HepG2 (cell line): ENCODE data around the gene GPN2. TPM values are rescaled to one million over a fixed set of nuclear protein-coding genes. Genes with fewer than 3 reads are reported as not detected.

Experiments used
- ISX ChIP-seq: sonication (generic); formaldehyde crosslinking; conservative IDR thresholded peaks from 2 replicates; pipeline ENCODE4 v1.5.0; 2020; ENCODE audit warnings: missing genetic modification reagents
- KDM5B ChIP-seq: sonication (generic); formaldehyde crosslinking; IDR thresholded peaks from 2 replicates; pipeline ENCODE4 v1.4.0; 2020; ENCODE audit warnings: missing genetic modification reagents, mild to moderate bottlenecking, borderline replicate concordance
- LCORL ChIP-seq, 2 experiments: fragments of 450-650 bp in 1 of 2; sonication (generic) in 1 of 2; formaldehyde crosslinking in 1 of 2; IDR thresholded peaks; 2 replicates each; pipeline versions ENCODE4 v1.5.0 to v1.6.1; 2017 to 2020; ENCODE audit warnings: antibody characterized with exemption in 1 of 2, missing genetic modification reagents in 1 of 2
- SAP130 ChIP-seq: IDR thresholded peaks from 2 replicates; pipeline ENCODE4 v1.6.1; 2016; ENCODE audit warnings: low read depth
- ZNF557 ChIP-seq: sonication (generic); formaldehyde crosslinking; IDR thresholded peaks from 2 replicates; pipeline ENCODE4 v1.4.0; 2020; ENCODE audit warnings: missing genetic modification reagents
- ZNF782 ChIP-seq: sonication (generic); formaldehyde crosslinking; IDR thresholded peaks from 2 replicates; pipeline ENCODE4 v1.4.0; 2020; ENCODE audit warnings: missing genetic modification reagents, mild to moderate bottlenecking, borderline replicate concordance
- polyA plus RNA-seq, 8 experiments: library from polyadenylated mRNA; depleted of rRNA in 3 of 8; stranded (reverse) in 7 of 8; unstranded in 1 of 8; fragments of >200 nt; fragmentation: Illumina TruSeq in 4 of 8; extraction: Trizol in 4 of 8; gene quantifications; 2 replicates each; pipeline versions ENCODE4 v1.2.1 to v1.2.3, GENCODE V29; 2011 to 2016; ENCODE audit warnings: low read depth in 4 of 8, missing spikeins in 1 of 8, mixed read lengths in 1 of 8; ENCODE audit not compliant: insufficient read depth in 1 of 8
- total RNA-seq, 5 experiments: library from RNA; depleted of rRNA; stranded (reverse); fragments of >200 nt; fragmentation: Illumina TruSeq; extraction: Trizol; gene quantifications; 2 replicates each; pipeline ENCODE4 v1.2.3, GENCODE V29; 2016; ENCODE audit warnings: low read depth in 1 of 5
- TF ChIP-seq, protein P1 (sequence below): IDR thresholded peaks from 2 replicates; pipeline ENCODE4 v1.6.1; 2016; ENCODE audit warnings: low read depth, missing genetic modification reagents, missing compliant biosample characterization
- TF ChIP-seq, protein P2 (sequence below): sonication (generic); formaldehyde crosslinking; IDR thresholded peaks from 2 replicates; pipeline ENCODE4 v1.9.0; 2021; ENCODE audit warnings: missing genetic modification reagents, borderline replicate concordance
- TF ChIP-seq, protein P3 (sequence below), 2 experiments: fragments of 450-650 bp in 1 of 2; sonication (generic) in 1 of 2; formaldehyde crosslinking in 1 of 2; IDR thresholded peaks; 2 replicates each; pipeline versions ENCODE4 v1.6.1 to v1.8.0; 2016 to 2022; ENCODE audit warnings: antibody characterized with exemption in 1 of 2, mild to moderate bottlenecking in 1 of 2, missing genetic modification reagents in 1 of 2

The GPN2 gene
- total and polyA plus RNA-seq, 2 of the 13 experiments (the other 11 are each of a cell fraction or from before 2014, with no cell fraction given) = 19.3 to 38.9 TPM

DNA sequence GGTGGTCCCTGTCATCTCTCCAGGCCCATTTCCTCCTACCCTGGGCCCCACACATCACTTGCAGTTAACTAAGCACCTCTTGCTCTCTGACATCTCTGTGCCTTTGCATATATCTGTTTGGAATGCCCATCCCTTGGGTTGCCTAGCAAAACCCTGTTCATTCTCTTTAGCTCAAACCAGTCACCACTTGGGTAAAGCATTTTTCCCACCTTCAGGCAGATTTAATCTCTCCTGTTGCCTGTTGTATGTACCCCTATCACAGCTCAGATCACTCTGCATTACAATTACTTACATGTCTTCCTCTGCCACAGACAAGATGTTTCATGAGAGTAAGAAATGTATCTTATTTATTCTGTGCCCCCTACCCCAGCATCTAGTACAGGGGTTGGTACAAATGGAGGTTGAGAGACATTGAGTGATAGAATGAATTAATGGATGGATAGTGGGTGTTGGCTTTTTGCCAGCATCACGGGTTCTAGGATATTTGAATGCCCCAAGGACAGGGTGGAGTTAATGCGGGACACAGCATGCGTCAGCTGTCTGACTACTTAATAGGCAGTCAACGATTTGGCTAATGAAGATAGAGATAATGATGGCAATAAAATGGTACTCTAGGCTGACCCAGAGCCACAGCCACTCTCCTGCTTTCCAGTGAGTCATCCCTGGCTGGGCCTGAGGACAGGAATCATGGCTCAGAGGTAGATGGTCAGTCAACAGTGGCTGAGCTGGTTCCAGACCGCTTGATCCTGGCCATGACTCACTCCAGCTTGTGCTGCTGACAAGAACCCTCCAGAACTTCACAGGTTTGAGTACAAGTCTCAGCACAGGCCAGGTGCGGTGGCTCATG lies 17.2 kb upstream of the GPN2 start (continued):
- TF ChIP-seq SAP130 (CRISPR knock-in tag) (peak; percentile 75), ZNF557 (CRISPR knock-in tag) (no peak), LCORL (IDR thresholded peaks at IDR 0.05) (no peak), LCORL (CRISPR knock-in tag; IDR thresholded peaks at IDR 0.05) (0 out of 2 replicates have a peak, but pooled peaks have one; percentile 52), ZNF782 (CRISPR knock-in tag) (0 out of 2 replicates have a peak, but pooled peaks have one; percentile 53), KDM5B (CRISPR knock-in tag) (no peak), ISX (CRISPR knock-in tag) (no peak)
- TF ChIP-seq, protein P1, sequence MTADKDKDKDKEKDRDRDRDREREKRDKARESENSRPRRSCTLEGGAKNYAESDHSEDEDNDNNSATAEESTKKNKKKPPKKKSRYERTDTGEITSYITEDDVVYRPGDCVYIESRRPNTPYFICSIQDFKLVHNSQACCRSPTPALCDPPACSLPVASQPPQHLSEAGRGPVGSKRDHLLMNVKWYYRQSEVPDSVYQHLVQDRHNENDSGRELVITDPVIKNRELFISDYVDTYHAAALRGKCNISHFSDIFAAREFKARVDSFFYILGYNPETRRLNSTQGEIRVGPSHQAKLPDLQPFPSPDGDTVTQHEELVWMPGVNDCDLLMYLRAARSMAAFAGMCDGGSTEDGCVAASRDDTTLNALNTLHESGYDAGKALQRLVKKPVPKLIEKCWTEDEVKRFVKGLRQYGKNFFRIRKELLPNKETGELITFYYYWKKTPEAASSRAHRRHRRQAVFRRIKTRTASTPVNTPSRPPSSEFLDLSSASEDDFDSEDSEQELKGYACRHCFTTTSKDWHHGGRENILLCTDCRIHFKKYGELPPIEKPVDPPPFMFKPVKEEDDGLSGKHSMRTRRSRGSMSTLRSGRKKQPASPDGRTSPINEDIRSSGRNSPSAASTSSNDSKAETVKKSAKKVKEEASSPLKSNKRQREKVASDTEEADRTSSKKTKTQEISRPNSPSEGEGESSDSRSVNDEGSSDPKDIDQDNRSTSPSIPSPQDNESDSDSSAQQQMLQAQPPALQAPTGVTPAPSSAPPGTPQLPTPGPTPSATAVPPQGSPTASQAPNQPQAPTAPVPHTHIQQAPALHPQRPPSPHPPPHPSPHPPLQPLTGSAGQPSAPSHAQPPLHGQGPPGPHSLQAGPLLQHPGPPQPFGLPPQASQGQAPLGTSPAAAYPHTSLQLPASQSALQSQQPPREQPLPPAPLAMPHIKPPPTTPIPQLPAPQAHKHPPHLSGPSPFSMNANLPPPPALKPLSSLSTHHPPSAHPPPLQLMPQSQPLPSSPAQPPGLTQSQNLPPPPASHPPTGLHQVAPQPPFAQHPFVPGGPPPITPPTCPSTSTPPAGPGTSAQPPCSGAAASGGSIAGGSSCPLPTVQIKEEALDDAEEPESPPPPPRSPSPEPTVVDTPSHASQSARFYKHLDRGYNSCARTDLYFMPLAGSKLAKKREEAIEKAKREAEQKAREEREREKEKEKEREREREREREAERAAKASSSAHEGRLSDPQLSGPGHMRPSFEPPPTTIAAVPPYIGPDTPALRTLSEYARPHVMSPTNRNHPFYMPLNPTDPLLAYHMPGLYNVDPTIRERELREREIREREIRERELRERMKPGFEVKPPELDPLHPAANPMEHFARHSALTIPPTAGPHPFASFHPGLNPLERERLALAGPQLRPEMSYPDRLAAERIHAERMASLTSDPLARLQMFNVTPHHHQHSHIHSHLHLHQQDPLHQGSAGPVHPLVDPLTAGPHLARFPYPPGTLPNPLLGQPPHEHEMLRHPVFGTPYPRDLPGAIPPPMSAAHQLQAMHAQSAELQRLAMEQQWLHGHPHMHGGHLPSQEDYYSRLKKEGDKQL = no peak
- TF ChIP-seq, protein P2, sequence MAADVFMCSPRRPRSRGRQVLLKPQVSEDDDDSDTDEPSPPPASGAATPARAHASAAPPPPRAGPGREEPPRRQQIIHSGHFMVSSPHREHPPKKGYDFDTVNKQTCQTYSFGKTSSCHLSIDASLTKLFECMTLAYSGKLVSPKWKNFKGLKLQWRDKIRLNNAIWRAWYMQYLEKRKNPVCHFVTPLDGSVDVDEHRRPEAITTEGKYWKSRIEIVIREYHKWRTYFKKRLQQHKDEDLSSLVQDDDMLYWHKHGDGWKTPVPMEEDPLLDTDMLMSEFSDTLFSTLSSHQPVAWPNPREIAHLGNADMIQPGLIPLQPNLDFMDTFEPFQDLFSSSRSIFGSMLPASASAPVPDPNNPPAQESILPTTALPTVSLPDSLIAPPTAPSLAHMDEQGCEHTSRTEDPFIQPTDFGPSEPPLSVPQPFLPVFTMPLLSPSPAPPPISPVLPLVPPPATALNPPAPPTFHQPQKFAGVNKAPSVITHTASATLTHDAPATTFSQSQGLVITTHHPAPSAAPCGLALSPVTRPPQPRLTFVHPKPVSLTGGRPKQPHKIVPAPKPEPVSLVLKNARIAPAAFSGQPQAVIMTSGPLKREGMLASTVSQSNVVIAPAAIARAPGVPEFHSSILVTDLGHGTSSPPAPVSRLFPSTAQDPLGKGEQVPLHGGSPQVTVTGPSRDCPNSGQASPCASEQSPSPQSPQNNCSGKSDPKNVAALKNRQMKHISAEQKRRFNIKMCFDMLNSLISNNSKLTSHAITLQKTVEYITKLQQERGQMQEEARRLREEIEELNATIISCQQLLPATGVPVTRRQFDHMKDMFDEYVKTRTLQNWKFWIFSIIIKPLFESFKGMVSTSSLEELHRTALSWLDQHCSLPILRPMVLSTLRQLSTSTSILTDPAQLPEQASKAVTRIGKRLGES (CRISPR knock-in tag) = no peak
- TF ChIP-seq, protein P3, sequence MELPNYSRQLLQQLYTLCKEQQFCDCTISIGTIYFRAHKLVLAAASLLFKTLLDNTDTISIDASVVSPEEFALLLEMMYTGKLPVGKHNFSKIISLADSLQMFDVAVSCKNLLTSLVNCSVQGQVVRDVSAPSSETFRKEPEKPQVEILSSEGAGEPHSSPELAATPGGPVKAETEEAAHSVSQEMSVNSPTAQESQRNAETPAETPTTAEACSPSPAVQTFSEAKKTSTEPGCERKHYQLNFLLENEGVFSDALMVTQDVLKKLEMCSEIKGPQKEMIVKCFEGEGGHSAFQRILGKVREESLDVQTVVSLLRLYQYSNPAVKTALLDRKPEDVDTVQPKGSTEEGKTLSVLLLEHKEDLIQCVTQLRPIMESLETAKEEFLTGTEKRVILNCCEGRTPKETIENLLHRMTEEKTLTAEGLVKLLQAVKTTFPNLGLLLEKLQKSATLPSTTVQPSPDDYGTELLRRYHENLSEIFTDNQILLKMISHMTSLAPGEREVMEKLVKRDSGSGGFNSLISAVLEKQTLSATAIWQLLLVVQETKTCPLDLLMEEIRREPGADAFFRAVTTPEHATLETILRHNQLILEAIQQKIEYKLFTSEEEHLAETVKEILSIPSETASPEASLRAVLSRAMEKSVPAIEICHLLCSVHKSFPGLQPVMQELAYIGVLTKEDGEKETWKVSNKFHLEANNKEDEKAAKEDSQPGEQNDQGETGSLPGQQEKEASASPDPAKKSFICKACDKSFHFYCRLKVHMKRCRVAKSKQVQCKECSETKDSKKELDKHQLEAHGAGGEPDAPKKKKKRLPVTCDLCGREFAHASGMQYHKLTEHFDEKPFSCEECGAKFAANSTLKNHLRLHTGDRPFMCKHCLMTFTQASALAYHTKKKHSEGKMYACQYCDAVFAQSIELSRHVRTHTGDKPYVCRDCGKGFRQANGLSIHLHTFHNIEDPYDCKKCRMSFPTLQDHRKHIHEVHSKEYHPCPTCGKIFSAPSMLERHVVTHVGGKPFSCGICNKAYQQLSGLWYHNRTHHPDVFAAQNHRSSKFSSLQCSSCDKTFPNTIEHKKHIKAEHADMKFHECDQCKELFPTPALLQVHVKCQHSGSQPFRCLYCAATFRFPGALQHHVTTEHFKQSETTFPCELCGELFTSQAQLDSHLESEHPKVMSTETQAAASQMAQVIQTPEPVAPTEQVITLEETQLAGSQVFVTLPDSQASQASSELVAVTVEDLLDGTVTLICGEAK (IDR thresholded peaks at IDR 0.05) = no peak
- TF ChIP-seq, protein P3 (CRISPR knock-in tag; IDR thresholded peaks at IDR 0.05) = peak; percentile 30; the same call in 1 of the 2 replicates
